GM18951 (cell line): ENCODE measurements around the gene ADAM33.

Experiments
- POLR2A ChIP-seq: IDR thresholded peaks from 4 replicates; pipeline ENCODE4 v1.6.1; 2011; ENCODE audit warnings: mild to moderate bottlenecking; ENCODE audit not compliant: insufficient read length, insufficient read depth; ENCODE audit errors: extremely low read depth
- in situ Hi-C: fragments of 300-500 bp; cut with MboI; formaldehyde crosslinking; loops from one replicate; pipeline ENCODE4 v1.12.0; 2022; ENCODE audit warnings: low sequenced_read_pairs, mixed read lengths, inconsistent platforms; ENCODE audit not compliant: unreplicated experiment

Gene ADAM33

DNA sequence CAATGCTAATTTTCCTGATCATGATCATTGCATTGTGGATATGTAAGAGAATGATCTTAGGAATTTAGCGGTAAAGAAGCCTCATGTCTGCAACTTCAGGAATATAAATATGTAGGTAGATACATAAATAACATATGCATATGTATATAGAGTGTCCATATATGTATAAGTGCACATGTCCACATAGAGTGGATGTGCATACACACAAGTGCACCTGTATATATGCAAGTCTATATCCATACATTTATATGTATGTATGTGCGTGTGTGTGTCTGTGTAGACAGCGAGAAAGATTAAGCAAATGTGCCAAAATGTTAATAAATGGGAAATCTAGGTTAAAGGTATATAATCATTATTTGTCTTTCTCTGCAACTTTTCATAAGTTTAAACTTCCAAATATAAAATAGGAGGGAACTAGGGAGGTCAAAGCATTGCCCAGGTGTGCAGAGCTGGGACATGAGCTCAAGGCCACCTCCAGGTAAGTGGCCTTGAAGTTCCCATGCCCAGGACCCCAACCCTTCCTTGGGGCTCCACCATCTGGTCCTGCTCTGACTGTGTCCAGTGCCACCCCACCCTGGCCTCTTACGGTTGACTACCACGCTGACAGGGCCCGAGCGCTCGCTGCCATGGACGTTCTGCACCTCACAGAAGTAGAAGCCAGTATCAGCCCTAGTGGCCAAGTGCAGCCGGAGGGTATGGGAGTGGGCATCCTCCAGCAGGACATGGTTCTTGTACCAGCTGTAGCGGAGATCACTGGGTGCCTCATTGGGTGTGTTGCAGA is 21.0 kb upstream of the ADAM33 start:
- in situ Hi-C loops = no loop called here
- no peak for TF ChIP-seq POLR2A

DNA sequence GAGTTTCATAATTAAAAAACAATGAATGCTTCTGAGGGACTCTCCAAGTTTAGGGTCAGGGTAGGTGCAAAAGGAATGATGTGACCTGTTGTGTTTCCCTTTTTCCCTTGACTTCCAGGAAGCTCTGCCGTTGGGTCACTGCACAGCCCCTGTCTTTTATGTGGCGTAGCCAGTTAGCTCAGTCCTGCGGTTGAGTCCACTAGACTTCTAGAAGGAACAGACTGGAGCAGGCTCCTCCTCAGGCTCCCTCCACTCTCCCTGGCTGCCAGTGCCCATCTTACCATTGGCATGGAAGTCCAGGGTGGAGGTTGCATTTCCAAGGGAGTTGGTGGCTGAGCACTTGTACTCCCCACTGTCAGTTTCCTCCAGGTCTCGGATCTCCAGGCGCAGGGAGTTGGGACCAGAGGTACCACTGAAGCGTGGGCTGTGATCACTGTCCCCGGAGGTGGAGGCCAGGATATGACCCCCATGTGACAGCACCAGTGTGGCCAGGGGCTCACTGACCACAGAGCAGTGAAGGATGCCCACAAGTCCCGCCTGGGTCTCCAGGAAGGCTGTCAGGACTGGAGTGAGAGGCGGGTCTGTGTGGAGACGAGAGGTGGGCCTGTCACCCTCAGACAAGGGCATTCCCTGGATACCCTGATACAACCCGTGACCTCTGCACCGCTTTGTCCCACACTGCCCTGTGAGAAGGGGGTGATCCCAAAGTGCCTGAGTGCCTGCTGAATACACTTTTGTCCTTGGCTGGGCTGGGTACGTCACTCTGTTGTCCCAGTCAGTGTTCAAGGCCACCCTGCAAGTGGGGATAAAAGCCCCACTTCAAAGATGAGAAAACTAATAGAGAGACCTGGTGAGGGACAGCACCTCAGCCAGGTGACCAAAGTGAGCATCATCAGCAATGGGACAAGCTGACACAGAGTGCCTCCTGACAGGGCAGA is 19.5 kb upstream of the ADAM33 start:
- in situ Hi-C loops = no loop called here

DNA sequence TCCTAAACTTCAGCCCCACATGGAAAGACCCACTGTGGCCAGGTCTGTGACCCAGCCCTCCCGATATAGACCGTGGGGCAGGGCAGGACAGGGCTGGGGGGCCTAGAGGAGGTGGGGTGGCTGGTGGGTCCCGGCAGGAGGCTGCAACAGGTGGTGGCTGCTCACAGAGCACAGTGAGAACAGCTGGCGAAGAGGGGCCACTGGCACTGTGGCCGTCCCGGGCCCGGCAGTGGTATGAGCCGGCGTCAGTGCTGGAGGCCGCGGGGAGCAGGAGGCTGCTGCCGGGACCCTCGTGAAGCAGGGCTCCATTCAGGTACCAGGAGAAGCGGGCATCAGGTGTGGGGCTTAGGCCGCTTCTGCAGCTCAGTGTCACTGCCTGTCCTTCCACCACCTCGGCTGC is 17.2 kb upstream of the ADAM33 start:
- TF ChIP-seq POLR2A = no peak
- in situ Hi-C loops = no loop called here

More for the DNA sequence above, 19.5 kb upstream of the ADAM33 start:
- TF ChIP-seq POLR2A = no peak

DNA sequence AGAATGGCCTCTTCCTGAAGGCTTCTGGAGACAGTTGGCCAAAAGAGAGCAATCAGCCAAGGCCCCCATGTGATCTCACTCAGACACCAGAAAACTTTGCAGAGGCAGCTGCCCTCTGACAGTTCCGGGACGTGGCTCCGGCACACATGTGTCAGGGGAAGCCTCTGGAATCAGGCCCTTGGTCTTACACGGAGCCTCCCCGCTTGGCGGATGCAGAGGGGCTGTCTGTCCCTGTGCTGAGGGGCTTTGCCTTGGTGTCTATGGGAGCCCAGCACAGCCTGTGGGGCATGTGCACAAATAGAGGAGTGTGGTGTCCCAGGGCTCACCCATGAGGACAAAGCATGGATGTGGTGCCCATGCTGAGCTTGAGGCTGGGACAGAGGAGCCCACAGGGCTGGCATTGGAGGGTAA is 16.8 kb upstream of the ADAM33 start:
- in situ Hi-C loops = no loop called here
- no peak for TF ChIP-seq POLR2A

DNA sequence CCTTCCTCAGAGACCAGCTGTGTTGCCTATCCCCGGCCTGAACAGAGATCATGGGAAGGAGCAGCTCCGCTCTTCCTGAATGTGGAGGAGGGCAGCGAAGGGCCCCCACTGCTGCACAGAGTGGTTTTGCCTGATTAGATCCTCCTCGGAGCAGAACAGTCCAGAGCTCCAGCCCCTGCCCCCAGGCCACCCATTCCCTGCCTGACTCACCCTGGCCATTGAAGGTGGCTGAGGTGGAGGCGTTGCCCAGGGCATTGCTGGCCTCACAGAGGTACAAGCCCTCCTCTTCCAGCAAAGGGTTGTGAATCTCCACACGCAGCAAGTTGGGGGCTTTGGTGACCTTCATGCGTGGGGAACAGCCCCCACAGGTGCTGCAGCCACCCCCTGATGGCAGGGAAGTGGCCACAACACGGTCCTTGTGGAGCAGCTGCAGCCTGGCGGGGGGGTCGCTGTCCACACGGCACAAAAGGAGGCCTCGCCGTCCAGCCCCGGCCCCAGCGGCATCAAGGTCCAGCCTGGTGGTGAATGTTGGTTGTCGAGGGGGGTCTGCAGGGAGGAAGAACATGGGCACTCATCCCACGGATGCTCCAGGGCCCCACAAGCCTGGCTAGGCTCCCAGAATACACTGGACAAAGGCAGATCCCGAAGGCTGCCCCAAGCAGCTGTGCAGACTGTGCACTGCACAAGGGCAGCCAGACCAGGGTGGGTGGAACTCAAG is 15.9 kb upstream of the ADAM33 start:
- in situ Hi-C loops = no loop called here

DNA sequence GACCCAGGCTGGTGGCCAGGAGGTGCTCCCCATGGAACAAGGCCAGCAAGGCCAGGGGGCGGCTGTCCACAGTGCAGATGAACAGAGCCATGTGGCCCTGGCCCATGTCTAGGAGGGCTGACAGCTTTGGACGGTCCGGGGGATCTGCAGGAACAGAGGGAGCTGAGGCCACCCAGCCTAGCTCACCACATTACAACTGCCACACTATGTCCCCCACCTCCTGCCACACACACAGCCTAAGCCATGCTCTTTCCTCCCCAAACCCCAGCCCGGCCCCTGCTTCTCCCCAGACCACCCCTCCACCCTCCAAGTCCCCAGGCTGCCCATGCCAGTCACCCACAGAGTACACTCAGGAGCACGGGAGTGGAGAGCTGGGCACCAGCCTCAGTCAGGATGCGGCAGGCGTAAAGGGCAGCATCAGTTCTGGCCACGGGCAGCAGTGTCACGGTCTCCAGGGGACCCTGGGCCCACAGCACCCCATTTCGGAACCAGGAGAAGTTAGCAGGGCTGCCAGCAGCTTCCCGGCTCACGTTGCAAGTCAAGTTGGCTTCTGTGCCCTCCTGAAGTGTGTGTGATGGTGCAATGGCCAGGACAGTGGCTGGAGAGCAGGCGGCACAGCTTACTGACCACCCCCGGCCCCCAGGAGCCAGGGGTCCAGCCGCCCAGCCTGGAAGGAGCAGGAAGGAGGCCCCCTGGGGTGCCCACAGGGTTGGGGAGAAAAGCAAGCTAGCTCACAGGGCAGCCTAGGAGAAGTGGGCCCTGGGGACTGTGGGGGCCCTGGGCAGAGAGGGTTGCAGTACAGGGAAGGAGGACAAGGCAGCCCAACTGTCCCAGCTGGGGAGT is 15.2 kb upstream of the ADAM33 start:
- in situ Hi-C loops = no loop called here
- no peak for TF ChIP-seq POLR2A

More for the DNA sequence above, 15.9 kb upstream of the ADAM33 start:
- TF ChIP-seq POLR2A = no peak

DNA sequence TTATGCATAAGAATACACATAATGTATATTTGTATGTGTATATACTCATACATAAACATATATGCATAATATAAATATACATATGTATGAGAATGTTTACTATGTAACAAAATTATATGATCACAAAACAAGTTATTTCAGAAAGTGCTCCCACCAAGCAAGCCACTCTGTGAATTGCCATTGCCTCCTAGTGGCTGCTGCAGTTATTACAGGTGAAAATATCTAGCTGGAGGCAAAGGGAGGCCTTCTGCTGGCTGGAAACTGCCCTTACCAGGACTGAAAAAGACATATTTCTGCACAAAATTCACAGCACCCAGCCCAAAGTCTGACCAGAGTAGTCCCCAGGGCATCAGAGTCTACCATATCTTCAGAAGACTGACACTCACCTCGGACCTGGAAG is 14.4 kb upstream of the ADAM33 start:
- no peak for TF ChIP-seq POLR2A
- in situ Hi-C loops = no loop called here

DNA sequence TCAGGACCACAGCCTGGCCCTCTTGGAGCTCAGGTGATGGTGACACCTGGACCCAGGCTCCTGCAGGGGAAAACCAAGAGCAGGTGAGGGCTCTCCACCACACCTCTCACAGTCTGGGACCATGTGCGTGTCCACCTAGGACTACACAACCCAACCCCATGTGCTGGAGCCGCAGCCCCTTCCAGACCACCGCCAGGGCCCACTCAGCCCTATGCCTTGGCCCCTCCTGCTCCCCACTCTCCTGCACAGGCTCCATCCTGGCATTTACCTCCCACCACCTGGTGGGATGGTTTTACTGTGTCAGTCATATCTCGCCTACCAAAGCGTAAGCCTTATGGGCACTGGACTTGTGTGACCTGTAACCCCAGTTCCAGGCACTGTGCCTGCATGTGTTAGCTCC is 13.1 kb upstream of the ADAM33 start:
- in situ Hi-C loops = no loop called here
- TF ChIP-seq POLR2A = no peak

DNA sequence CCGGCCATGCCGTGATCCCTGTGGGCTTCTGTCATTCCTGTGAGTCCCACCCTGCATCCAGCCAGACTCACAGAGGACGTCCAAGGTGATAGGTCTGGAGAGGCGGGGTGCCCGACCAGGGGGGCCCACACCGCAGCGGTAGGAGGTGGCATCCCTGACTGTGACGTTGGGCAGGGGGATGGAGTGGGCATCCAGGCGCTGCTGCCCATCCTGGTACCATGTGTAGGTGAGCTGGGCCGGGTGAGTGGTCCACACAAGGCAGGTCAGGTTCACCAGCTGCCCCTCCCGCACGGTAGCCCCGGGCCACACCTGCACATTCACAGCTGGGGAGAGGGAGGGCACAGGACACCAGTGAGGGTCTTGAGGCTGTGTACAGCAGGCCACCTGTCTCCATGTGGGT is 11.6 kb upstream of the ADAM33 start:
- no peak for TF ChIP-seq POLR2A
- in situ Hi-C loops = no loop called here

DNA sequence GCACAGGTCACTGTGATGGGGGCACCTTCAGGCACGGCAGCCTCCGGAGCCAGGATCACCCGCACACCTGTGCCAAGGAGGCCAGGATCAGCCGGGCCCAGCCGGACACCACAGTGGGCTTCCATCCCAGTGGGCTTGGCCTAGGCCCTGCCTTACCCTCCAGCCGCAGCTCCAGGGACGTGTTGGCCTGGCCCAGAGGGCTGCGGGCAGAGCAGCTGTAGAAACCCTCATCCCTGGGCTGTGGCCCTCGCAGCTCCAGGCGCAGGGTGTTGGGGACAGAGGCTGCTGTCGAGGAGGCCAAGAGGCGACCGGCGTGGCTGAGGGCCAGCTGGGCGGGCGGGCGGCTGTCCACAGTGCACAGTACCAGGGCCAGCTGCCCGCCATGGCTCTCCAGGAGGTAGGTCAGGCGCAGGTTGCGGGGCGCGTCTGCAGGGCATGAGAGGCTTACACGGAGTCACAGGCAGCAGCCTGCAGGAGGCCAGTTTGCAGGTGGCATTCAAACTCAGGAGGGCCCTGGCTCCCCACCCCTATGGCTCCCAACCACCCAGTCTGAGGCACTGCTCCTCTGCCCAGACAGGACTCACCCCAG is 11.0 kb upstream of the ADAM33 start:
- TF ChIP-seq POLR2A = no peak
- in situ Hi-C loops = no loop called here

DNA sequence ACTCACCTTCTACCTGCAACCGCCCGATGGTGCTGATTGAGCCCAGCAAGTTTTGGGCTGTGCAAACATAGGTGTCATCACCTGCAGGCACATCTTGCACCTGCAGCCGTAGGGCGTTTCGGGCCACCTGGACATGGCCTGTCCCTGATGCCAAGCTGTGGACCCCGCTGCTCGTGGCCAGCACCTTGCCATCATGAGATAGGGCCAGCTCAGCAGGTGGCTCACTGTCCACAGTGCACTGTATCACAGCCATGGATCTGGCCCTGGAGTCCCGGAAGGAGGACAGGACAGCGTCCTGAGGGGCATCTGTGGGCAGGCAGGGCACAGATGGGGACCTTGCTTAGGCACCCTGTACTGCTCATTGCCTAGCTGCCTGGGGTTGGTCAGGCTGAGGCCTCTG is 10.1 kb upstream of the ADAM33 start:
- in situ Hi-C loops = no loop called here

DNA sequence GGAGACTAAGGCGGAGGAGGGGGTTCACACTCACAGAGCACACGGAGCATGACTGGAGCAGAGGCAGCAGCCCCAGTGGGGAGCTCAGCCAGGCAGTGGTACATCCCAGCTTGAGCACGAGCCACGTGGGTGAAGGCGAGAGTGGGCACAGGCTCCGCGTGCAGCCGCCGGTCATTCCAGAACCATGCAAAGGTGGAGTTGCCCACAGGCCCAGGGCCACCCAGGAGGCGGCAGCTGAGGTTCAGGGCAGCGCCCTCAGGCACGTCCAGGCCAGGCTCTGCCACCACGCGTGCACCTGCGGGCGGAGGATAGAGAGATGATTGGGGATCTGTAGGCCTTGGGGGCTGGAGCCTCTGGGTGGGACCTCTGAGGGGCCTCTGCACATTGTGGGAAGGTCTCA is 9.5 kb upstream of the ADAM33 start:
- TF ChIP-seq POLR2A = no peak
- in situ Hi-C loops = no loop called here

More for the DNA sequence above, 10.1 kb upstream of the ADAM33 start:
- no peak for TF ChIP-seq POLR2A
